HG02759 (cell line): ENCODE data around the gene GALNT2.

ENCODE experiments used
- ATAC-seq: cut with Tn5 transposase; IDR thresholded peaks from one replicate; pipeline ENCODE4 v1.9.1; 2021; ENCODE audit warnings: mild to moderate bottlenecking, moderate library complexity; ENCODE audit not compliant: unreplicated experiment

GALNT2 gene

DNA sequence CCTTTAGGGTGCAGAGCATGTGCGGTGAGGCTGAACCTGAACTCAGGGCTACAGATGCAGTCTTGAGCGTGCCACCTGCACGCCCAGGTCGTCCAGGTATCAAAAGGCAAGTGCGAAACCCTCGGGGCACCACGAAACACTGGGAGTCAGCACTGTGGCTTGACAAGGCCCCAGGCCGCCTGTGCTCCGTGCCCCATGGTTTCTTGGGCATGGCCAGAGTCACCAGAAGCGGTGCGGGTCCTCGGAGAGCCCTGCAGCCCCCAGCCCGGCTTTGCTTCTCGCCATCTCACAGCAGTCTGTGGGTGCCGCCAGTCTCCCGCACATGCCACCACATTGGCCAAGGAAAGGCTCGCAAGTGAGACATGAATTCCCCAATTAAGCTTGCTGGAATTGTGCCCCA lies 241.8 kb downstream of the GALNT2 start:
- ATAC-seq = no peak

GRCh38 chr1:230309646-230310177 lies 242.7 kb downstream of the GALNT2 start:
- ATAC-seq = no peak

- ATAC-seq = no peak
These were observed 243.5 kb downstream of the GALNT2 start for GRCh38 chr1:230310381-230311163.

DNA sequence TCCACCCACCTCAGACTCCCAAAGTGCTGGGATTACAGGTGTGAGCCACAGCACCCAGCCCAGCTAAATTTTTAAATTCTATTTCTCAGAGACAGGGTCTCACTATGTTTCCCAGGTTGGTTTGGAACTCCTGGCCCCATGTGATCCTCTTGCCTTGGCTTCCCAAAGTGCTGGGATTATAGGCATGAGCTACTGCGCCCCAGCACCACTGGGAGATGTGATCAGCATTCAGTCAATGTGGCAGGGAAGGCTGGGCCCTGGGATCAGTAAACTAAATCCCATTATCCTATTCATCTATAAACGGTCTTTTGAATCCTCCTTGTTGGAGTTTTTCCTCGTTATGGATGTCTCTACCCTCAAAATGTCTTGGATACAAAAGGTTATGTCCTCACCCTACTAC lies 245.6 kb downstream of the GALNT2 start:
- no peak for ATAC-seq

DNA sequence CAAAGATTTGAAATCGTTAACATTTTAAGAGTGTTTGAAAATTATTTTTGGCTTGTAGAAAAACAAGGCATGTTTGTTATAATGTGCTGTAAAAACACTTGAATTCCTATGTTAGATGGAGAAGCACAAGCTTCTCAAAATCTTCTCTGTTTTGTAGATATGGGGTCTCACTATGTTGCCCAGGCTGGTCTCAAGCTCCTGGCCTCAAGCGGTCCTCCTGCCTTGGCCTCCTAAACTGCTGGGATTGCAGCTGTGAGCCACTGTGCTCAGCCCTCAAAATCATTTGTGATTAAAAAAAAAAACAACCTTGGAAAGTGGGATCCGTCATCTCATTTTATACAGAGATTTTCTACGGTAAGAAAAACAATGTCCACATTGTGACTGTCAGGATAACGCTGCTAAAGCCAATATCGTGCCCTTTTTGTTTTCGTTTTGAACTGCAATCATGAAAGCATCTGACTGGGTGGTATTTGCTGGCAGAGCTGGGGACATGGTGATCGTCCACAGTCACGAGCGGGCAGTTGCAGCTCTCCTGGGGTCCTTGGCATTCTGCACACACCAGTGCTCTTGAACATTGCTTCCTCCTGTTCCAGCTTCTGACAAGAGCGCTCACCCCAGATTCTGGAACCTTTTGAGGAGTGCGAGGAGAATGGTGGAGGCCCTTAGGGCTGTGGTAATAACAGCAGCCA lies 246.6 kb downstream of the GALNT2 start:
- no peak for ATAC-seq

- no peak for ATAC-seq
These were observed 247.1 kb downstream of the GALNT2 start for GRCh38 chr1:230314142-230314470.

- no peak for ATAC-seq
These were observed 248.1 kb downstream of the GALNT2 start for GRCh38 chr1:230315099-230315498.

DNA sequence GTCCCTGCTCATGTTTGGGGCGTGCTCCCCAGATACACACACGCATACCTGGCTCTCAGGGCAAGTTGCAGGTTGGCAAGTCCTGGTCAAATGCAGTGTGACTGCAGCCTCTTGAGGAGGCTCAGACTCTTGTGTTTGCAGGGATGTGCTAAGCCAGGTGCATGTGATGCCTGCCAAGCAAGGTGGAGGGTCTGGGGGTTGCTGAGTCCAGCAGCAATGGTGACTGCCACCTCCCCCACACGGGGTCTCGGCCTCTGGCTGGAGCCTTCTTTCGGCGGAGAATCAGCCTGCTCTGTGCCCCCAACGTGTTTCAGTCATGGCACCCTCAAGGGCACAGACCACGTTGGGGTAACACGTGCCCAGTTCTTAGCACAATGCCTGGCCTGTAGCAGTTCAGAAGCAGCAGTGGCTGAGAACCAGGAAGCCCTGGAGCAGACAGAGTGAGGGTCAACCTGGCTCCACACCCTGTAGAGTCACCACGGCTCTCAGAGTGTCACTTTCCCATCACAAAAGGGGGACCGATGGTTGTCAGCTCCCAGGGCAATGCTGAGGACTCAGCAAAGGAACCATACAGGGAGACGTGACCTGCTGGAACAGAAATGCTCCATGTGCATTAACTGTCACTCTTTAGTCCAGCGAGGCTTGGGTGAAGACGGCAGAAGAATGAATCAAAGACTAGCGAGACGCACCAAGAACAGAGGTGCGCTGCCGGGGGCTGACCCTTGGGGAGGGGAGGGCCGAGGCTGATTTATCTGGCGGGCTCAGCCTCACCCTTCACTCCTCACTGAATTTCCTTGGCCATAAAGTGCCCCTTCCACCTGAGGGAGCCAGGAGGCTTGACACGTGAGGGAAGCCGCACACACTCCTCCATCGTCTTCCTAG lies 250.1 kb downstream of the GALNT2 start:
- ATAC-seq = no peak

DNA sequence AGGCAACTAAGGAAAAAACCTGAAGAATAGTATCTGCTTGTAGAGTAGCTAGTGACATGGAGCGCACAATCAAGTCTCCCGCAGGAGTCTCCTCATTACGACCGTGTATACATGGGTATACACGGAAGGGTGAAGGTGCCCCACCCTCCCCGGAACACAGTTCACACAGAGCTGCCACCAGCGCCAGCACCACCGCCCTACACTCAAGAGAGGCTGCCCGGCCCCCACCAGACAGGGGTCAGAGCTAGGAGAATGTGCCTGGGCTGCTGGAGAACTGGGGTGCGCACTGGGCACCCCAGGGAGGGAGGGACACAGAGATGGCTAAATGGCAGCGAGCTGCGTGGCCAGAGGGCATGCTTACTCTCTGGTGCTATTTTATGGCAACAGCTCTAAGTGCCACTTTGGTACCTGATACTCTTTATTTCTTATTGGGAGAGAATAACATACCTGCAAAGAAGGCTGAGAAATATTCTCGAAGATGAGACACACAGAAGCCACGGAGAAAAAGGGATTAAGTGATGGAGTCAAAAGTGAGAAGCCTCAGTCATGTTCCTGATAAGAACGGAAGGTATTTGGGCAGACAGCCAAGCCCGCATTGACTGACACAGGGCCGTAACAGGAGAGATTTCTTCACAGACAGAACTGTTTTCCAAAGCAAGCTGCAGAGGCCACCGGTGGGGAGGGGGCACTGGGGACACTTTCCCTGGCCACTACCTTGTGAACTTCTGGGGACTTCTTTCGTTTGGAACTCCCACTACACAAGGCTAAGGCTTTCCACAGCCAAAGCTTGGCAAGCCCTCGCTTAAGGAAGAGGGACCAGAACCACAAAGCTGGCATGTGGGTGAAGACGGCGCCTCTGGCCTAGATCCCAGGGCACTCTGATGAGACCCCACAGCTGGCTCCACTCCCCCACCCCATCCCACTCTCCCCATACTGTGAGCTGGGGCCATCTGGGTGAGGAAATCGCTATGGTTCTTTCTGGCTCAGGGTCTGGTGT lies 251.1 kb downstream of the GALNT2 start:
- ATAC-seq = no peak

- ATAC-seq = no peak
These were observed 252.1 kb downstream of the GALNT2 start for GRCh38 chr1:230319014-230319747.

- ATAC-seq = no peak
These were observed 253.8 kb downstream of the GALNT2 start for GRCh38 chr1:230320804-230321203.

DNA sequence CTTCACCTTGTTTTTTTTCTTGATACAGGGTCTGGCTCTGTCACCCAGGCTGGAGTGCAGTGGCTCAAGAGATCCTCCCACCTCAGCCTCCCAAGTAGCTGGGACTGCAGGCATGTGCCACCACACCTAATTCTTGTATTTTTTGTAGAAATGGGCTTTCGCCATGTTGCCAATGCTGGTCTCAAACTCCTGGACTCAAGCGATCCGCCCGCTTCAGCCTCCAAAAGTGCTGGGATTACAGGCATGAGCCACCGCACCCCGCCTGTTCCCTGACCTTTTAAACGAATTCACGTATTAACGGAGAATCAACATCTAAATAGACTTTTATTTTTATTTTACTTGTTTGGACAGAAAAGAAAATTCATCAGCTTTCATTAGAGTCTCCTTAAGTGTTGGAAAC lies 254.3 kb downstream of the GALNT2 start:
- no peak for ATAC-seq

- no peak for ATAC-seq
These were observed 254.8 kb downstream of the GALNT2 start for GRCh38 chr1:230321741-230322420.

GRCh38 chr1:230322421-230322756 lies 255.4 kb downstream of the GALNT2 start:
- ATAC-seq = no peak

DNA sequence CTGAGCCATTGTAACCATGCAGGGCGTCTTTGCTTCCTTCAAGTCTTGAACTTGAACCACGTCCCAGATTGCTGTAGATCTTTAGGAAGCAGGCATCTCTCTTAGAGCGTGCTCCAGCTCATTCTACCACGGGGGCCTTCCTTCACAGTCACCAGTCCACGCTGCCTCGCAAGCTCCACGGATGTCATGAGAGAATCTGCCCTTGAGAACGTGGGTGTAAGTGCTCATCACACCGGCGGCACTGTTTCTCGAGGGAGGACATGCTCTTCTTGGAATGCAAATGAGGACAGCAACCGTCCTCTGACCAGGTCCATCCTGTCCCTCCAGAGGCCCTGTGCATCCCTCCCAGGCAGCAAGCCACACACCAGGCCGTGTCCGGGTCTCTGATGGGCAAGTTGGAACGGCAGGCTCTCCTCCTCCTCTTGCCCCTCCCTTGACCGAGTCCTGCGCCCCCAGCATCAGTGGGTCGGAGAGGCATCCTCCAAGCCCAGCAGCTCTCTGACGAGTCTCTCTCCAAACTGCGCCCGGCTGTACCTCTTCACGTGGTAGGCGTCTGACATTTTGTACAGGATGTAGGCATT lies 256.0 kb downstream of the GALNT2 start:
- ATAC-seq = no peak

GRCh38 chr1:230323686-230324085 lies 256.6 kb downstream of the GALNT2 start:
- ATAC-seq = no peak

DNA sequence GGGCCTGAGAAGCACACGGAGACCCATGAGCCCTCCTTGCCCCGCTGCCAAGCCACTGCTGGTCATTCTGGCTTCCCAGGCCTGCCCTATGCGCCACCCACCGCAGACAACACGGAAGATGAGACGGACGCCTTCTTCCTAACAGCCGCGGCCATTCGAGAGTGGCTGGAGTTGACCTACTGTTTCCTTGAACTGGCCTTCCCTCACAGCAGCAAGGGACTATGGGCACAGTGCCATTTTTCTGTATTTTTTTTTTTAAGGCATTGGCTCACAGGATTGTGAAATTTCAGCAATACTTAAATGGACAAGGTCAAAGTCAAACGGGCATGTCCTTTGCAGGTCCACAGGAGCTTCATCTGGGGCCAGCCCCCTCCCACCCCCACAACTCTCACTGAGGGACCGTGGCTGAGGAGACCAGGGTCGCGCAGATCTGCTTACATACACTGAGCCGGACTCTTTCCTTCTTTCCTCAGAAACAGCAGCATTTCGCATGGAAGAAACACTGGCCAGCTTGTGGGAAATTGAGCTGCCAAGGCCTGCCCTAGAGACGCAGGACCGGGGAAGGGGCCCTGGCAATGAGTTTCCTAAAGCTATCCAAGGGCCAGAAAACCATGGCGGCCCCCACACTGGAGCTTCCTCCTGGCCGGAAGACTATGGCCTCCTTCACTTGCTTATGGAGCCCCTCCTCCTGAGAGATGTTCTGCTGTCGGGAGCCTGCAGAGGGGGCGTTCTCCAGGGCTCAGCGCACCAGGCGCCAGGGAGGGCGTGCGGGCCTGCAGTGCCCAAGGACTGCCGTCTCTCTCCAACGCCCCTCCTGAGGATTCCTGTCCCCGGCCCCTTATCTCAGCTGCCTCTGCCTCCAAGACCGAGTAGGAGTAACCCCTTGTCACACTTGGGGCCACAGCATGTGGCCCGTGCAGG lies 260.2 kb downstream of the GALNT2 start:
- no peak for ATAC-seq

- ATAC-seq = no peak
These were observed 260.9 kb downstream of the GALNT2 start for GRCh38 chr1:230327892-230328284.
